HEK293 (cell line): ENCODE data around the gene SPOUT1.
"Not testable (repeated sequence)": the region's sequence is repeated elsewhere in the genome, so short reads cannot be mapped to it uniquely, and the experiment has no call there.

Experiments
- CTCF ChIP-seq: fragments of 450-650 bp; formaldehyde crosslinking; IDR thresholded peaks from 2 replicates; pipeline ENCODE4 v1.5.1; 2016; ENCODE audit warnings: missing biosample characterization, missing genetic modification characterization
- HOXD13 ChIP-seq: sonication (generic); formaldehyde crosslinking; IDR thresholded peaks from 2 replicates; pipeline ENCODE4 v1.8.0; 2022; ENCODE audit warnings: missing genetic modification reagents, borderline replicate concordance
- REST ChIP-seq: fragments of 450-650 bp; formaldehyde crosslinking; IDR thresholded peaks from 2 replicates; pipeline ENCODE4 v1.5.1; 2016; ENCODE audit warnings: missing biosample characterization, missing genetic modification characterization
- TCF7L2 ChIP-seq: IDR thresholded peaks from 2 replicates; pipeline ENCODE4 v1.6.1; 2011; ENCODE audit warnings: low read depth, mild to moderate bottlenecking, inconsistent platforms, low read length, moderate library complexity, borderline replicate concordance
- YY1 ChIP-seq: fragments of 450-650 bp; formaldehyde crosslinking; IDR thresholded peaks from 2 replicates; pipeline ENCODE4 v1.5.1; 2018; ENCODE audit warnings: missing biosample characterization, missing genetic modification characterization
- YY2 ChIP-seq: fragments of 450-650 bp; formaldehyde crosslinking; IDR thresholded peaks from 2 replicates; pipeline ENCODE4 v1.5.1; 2016; ENCODE audit warnings: missing biosample characterization, missing genetic modification characterization
- ZFP37 ChIP-seq: fragments of 450-650 bp; formaldehyde crosslinking; IDR thresholded peaks from 2 replicates; pipeline ENCODE4 v1.5.1; 2016; ENCODE audit warnings: missing biosample characterization, missing genetic modification characterization
- ZNF10 ChIP-seq: fragments of 450-650 bp; formaldehyde crosslinking; IDR thresholded peaks from 2 replicates; pipeline ENCODE4 v1.5.1; 2017; ENCODE audit warnings: missing biosample characterization, missing genetic modification characterization
- ZNF621 ChIP-seq: fragments of 450-650 bp; formaldehyde crosslinking; IDR thresholded peaks from 2 replicates; pipeline ENCODE4 v1.5.1; 2017; ENCODE audit warnings: missing biosample characterization, missing genetic modification characterization
- ZSCAN23 ChIP-seq: fragments of 450-650 bp; formaldehyde crosslinking; IDR thresholded peaks from 2 replicates; pipeline ENCODE4 v1.5.1; 2016; ENCODE audit warnings: missing biosample characterization, missing genetic modification characterization

DNA sequence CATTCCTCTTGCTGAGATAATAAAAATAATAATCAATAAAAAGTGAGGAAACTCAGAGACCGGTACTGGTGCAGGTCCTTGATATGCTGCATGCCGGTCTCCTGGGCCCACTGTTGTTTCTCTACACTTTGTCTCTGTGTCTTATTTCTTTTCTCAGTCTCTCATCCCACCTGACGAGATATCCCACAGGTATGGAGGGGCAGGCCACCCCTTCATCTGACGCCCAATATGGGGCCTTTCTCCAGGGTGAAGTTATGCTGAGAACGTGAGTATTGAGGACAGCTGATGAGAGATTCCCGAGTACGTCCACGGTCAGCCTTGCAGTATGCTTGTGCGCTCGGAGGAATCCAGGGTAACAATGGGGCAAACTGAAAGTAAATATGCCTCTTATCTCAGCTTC lies 21.4 kb upstream of the SPOUT1 start:
- not testable (repeated sequence) for TF ChIP-seq CTCF (tag by site-specific recombination); YY2 (tag by site-specific recombination); ZFP37 (tag by site-specific recombination); HOXD13; TCF7L2; ZNF10 (tag by site-specific recombination); ZSCAN23; YY1 (tag by site-specific recombination); ZNF621; REST
